GM19043 (cell line): ENCODE data around the gene SAP30BP.
A peak's percentile ranks its signal among the peaks of the same experiment; 100 is the strongest.
"Not testable (repeated sequence)": the region's sequence is repeated elsewhere in the genome, so short reads cannot be mapped to it uniquely, and the experiment has no call there.

Experiments used
- ATAC-seq: cut with Tn5 transposase; IDR thresholded peaks from one replicate; pipeline ENCODE4 v1.9.1; 2021; ENCODE audit warnings: low read depth; ENCODE audit not compliant: unreplicated experiment

The SAP30BP gene

DNA sequence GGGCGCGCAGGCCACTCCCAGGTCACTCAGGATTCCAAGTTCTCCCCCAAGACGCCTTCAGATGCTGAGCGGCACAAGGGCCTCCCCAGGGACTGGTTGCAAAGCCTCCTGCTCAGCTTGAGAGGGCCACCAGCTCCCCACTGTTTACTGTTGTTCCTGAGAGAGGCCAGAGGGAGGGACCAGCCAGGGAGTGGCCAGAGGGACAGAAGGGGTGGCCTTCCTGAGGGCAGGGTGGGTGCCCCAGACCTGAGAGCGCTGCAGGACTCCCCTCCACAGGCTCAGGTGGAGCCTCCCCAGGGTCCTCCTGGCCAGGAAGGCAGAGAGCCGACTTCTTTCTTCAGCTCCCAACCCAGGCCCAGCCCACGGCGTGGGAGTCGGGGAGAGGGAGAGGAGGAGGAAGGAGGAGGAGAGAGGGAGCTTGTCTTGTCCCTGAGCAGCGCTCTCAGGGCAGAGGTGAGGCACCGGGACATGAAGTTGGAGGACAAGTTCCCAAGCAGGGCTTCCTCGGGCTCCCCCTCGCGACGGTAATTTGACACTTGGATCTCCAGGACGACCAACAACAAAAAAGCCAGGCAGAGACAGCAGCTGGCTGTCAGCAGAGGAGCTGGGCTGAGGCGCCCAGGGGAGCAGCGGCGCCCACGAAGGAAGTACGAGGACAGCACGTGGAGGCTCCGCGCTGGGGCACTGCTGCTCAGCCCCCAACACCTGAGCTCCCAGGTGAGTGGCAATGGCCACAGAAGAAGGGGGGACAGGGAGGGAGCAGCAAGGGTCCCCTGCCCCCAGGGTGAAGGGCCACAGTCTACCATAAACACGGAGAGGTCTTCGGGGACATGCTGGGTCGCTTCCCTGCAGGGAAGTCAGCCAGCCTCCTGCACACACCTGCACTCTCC is 33.4 kb upstream of the SAP30BP start:
- ATAC-seq: no peak

DNA sequence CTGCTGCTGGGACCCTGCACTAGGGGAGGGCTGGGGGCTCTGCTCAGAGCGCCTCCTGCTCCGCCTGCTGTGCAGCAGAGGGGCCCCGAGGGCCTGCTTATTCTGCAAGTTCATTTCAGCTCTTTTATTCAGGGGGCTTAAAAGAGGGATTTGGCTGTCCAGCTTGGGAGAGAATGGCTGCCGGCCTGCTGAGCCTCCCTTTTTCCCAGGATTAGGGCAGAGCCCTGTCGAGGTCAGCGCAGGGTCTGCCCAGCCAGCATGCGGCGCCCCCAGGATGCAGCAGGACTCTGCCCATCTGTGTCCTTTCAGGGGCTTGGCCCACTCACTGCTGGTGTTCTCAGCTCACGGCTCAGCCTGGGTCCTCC is 32.8 kb upstream of the SAP30BP start:
- no peak for ATAC-seq

DNA sequence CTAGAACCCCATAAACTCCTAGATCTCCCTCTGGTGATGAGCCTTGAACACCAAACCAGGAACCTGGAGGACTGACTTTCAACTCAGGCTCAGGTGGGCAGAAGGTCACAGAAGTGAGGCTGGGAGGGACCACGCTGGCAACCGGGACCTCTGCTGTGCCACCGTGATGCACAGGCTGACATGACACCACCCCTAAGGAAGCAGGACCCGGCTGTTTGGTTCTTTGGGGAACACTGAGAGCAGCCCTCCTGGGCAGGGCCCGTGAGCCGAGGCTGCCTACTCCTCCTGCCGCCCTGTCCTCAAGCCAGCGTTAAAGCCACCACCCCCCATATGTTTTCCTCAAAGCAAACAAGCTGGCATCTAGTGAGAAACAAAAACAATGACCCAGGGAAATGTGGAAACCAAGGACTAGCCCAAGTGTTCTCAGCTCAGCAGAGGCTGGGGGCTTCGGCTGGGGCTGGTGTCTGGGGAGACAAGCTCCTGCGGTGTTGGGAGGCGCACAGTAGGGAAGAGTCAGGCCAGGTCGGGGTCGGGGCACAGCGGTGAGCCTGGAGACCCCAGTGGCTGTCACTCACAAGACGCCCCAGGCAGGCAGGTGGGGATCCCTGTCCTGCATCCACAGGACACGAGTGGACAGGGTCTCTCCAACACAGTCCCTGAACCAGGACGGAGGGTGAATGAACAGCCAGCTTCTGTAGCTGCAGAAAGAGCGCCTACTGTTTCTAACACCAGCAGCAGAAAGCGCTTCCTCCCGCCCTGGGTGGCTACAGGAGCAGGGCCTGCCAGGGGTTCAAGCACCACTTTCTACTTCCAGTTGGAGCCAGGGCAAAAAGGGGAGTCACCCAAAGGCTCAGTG is 32.2 kb upstream of the SAP30BP start:
- ATAC-seq: no peak

DNA sequence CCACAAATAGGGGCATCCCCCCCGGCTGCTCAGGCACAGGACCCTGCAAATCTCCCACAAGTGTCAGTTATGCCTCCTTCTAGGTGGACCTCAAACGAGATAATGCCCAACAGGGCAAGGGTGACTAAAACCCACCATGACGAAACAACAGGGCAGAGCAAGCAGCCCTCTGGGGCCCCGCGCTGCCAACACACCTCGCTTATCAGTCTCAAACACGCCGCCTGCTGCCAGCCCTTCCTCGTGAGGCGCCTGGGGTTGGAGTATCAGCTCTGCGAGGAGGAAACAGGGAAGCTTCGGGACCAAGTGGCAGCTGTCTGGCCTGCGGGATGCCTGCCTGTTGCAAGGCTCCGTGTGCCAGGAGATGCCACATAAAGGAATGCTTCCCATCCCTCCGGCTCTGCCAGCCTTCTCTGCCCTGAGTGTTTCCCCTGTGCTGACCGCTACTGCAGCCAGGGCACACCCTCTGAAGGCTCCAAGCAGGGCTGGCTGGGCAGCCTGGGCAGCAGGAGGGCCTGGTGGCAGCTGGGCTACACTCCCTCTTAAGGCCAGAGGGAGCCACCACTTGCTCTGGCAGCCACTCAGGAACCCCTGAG is 31.4 kb upstream of the SAP30BP start:
- no peak for ATAC-seq

GRCh38 chr17:75636381-75637142 is 30.6 kb upstream of the SAP30BP start:
- ATAC-seq: no peak

GRCh38 chr17:75637143-75637538 is 30.0 kb upstream of the SAP30BP start:
- no peak for ATAC-seq

GRCh38 chr17:75637551-75637950 is 29.6 kb upstream of the SAP30BP start:
- no peak for ATAC-seq

DNA sequence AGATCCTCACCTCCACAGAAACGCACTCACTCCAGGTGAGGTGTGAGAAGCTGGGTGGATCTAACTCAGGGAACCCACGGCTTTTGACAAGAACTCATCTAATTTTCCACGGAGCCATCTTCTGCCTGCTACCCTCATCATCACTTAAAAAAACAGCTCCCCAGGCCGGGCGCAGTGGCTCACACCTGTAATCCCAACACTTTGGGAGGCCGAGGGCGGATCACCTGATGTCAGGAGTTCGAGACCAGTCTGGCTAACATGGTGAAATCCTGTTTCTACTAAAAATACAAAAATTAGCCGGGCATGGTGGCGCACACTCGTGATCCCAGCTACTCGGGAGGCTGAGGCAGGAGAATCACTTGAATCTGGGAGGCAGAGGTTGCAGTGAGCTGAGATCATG is 29.1 kb upstream of the SAP30BP start:
- ATAC-seq: not testable (repeated sequence)

DNA sequence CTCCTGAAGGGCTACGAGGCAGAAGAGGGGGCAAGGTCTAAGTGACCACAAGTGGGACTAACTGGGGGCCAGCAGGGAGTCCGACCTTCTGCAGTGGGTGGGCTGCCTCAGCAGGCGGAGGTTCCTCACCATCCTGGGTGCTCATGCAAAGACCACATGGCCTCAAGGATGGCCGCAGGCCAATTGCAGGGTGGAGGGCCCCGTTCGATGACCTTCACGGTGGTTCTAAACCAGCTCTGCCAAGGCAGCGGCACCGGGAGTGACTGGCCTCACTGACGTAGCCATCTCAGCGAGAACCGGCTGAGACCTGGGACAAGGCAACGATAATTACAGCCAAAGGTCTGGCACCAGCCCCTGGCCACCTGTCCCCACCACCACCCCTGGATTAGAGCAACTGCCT is 28.2 kb upstream of the SAP30BP start:
- no peak for ATAC-seq

DNA sequence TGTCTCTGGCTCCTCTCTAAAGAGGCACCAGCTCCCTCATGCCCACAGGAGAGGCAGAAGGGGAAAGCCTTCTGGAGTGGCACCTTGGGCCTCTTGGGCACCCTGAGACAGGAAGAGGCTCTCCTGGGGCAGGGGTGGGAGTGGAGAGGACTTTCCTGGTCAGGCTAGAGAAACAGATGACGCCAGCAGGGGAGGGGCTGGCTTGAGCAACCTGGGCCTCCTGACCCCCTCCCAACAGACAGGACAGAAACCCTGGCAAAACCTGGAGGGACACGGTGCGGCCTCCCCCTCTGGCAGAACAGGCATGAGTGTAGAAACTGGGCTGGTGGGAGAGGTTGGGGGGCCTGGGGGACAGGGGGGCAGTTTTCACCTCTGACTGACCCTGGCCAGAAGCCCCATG is 27.8 kb upstream of the SAP30BP start:
- ATAC-seq: no peak

DNA sequence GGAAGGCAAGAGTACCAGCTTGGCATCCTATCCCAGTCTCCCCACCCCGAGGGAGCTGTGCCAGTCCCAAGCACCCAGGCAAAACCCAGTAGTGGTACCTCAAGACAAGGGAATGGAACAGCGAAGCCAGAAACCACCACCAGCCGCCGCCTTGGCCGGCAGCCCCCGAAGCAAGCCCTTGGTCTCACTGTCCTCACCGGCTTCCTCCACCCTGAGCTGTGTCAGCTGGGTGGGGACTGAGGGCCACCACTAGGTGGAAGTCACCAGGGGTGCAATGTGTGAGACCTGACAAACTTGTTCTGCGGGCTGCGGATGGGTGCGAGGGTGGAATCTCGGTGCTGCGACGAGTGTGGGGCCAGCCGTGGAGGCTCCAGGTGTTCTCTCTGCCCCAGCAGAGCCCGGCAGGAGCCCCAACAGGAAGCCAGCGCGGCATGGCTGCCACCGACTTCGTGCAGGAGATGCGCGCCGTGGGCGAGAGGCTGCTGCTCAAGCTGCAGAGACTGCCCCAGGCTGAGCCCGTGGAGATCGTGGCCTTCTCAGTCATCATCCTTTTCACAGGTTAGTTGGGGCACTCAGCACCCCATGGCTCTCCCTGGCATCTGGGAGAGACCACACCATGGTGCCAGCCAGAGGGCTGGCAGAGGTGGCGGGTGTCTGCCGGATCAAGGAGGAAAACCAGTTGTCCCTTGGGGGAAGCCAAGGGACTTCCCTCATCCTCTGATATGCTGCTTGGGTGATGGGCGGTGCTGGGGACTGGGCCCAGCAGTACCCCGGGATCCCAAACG is 27.2 kb upstream of the SAP30BP start:
- no peak for ATAC-seq

DNA sequence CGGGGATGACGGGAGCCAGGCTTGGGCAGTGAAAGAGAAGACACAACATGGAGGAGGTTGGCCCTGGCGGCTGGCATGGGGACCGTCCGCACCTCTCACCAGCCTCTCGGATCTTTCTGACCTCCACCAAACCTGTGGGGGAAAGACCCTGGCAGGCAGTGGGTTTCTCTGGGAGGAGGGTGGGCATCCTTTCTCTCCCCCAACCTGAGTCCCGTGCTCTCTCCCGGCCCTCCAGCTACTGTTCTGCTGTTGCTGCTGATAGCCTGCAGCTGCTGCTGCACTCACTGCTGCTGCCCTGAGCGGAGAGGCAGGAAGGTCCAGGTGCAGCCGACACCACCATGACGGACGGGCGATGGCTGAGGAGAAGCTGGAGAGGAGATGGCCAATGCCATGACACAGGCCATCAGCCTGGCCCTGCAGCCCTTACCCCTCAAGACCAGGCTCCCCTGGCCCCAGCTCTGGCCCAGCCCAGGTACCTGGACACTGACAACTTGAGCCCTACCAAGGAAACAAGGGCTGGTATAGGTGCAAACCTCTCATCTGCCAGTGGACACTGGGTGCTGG is 26.5 kb upstream of the SAP30BP start:
- ATAC-seq: no peak

DNA sequence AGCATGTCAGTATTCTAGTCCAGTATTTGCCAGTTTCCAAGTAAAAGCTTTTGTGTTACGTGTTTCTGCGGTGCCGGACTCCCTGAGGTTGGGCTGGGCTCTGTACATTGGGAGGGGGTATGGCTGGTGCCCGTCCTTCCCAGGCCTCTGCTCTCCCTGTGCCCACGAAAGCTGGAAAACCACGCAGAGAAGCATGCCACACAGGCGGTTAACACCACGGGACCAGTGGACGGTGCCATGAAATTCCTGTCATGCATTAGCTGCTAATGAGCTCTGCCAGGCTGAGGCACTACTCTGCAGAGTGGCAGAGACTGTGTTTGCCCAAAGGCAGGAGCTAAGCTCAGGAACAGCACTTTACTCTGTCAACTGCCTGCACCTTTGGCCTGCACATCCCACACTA is 25.8 kb upstream of the SAP30BP start:
- ATAC-seq: no peak

GRCh38 chr17:75642182-75642783 is 24.9 kb upstream of the SAP30BP start:
- no peak for ATAC-seq

DNA sequence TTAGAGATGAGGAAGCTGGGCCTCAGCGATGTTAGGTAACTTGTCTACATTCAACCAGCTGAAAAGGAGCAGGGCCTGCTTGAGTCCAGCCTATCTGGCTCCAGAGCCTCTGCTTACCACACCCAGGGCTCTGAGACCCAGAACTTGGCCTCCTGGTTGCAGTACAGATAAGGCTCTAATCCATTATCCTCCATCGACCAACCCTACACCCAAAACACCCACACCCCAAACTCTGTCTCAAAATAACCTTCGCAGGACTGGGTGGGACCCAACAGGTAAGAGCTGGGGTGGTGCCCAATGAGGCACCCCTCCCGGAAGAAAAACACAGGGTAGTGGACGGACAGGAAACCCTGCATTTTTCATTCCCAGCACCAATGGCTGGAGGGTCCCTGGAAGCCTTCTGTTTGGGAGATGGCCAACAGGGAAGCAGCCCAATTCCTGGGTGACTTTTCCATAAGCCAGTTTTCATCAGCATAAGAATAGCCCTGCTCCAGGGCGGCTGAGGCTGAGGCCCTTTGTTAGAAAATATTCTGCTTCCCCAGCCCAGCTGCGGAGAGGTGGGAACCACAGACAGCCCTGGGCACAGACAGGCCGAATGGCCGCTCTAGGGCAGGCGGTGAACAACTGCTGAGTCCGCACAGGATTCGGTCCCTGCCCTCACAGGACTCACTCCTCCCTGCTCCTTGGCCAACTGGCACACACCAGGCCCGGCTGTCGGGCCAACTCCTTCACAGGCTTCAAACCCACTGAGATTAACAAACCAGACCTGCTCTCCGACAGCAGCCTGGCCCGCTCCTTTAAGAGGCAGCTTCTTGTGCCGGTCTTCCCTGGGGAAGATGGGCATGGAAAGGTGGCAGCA is 24.1 kb upstream of the SAP30BP start:
- ATAC-seq: no peak

DNA sequence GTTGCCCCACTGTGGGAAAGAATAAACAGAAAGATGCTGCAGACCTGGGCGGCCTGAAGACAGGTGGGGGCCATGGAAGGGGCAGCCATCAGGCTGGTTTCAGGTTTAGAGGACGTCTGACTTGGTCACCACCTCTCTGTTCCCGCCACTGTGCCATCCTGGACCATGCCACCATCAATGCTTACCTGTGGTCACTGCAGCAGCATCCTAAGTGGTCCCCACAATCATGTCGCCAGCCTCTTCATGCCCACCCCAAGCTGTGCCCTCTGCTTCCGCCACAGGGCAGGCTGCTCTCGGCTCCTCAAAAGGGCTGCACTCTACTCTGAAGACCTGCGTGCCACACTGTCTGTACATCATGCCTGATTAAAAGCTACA is 23.5 kb upstream of the SAP30BP start:
- ATAC-seq: no peak

DNA sequence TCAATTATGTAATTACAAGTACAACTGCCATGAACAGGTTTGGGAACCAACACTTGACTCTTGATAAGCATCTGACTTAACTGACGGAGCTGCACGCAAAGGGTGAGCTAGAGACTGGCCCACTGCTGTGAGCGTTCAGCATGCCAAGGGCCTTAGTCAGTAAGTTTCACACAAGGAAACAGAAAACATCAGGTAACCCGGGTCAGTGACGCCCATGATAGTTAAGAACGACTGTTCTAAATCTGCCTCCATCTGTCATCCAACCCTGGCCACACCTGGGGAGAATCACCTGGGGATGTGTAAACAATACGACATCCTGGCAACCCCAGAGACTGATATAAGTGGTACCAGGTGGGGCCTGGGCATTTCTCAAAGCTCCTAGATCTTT is 21.6 kb upstream of the SAP30BP start:
- ATAC-seq: no peak

DNA sequence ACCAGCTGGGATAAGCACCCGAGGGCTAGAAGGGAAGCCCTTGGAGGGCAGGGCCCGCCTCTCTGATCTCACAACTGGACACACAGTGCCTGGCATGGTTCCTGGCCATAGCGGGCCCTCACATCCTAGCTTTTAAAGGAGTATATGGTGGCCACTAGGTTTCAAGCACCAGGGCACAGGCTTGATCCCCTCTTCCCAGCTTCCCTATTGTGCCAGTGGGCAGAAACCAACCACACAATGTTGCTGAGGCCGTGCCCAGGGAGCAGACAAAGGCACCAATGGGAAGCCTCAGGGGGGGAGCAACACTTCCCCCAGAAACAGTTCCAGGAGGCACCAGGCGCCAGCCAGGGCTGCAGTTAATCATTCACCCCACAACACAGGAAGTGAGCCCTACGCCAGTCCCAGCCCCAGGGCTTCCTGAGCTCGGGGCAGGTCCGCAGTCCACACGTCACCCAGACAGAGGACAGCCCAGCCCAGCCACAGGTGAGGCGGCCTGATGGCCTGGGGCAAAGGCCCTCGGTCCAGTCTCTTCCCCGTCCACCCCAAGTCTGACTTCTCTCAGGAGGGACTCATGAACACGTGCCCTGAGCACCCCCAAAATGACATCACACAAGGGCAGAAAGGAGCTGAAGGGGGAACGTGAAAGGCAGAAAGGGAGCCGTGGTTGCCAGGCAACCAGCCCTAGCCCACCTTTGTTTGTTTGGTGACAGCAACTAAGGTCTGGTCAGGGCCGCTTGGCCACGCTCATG is 21.1 kb upstream of the SAP30BP start:
- peak; percentile 96 for ATAC-seq
